ENCODE measurements around the gene ATXN7L1. TPM values are rescaled to one million over a fixed set of nuclear protein-coding genes. Genes with fewer than 3 reads are reported as not detected.

ATXN7L1 gene
- total RNA-seq, 1 experiment from 2014 or later: 24.3 TPM

DNA sequence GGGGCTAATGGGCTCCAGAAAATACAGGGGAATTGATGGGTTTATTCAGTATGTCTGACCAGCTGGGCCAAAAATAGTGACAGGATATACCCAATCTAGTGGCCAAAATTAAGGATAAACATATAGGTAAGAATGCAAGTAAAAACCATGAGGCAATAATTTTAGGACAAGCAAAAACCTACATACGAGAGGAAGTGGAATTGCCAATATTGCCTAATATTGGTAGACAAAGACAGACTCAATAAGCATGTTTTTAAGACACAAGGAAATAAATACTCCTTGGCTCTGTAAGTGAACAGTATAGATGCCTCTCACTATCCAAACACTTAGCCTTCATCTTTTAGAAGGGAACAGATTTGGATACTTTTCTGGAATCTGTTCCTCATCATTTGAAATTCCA lies 51.0 kb downstream of the ATXN7L1 start:
- H4K5ac ChIP-seq (ENCODE audit: insufficient read length, low read depth, low read length): no peak overlapping the region
- H3K79me2 ChIP-seq (ENCODE audit: insufficient read depth, low read length): no peaks in the 10 kb centered on the region
- Mint-ChIP-seq H3K4me1 (peaks cover 15 to 22% of the 10 kb centered on the region in 2 experiments), H3K9me3 (no peaks in the 10 kb centered on the region), H3K27ac (no peak overlapping the region; a peak in 1 of 7 replicates), H3K27me3 (ENCODE audit: low read depth) (no peaks in the 10 kb centered on the region), H3K4me3 (no peak overlapping the region), H3K36me3 (ENCODE audit: insufficient read depth in 1 of 3, low read depth in 3 of 3) (peaks cover 0 to 8% (median 0%) of the 10 kb centered on the region in 3 experiments; a peak in 4 of 7 replicates)
- H3K4me1 ChIP-seq (ENCODE audit: insufficient read depth, low read length): no peaks in the 10 kb centered on the region
- no peak overlapping the region for H2BK120ac ChIP-seq (ENCODE audit: low read depth, low read length, poor library complexity, severe bottlenecking)
- no peak overlapping the region for H4K91ac ChIP-seq (ENCODE audit: insufficient read length, low read depth, low read length)
- H2BK15ac ChIP-seq (ENCODE audit: low read depth, low read length): no peak overlapping the region
- no peak for DNase-seq
- H3T11ph ChIP-seq (ENCODE audit: low read length): no peak overlapping the region
- H3K14ac ChIP-seq (ENCODE audit: insufficient read depth, low read length): no peak overlapping the region
- no peak overlapping the region for H3K27ac ChIP-seq (ENCODE audit: insufficient read length, low read depth, low read length)
- no peak overlapping the region for H3K23ac ChIP-seq (ENCODE audit: insufficient read length, low read depth, low read length)
- no peak overlapping the region for H3K56ac ChIP-seq (ENCODE audit: insufficient read length, low read depth, low read length)
- H3K27me3 ChIP-seq (ENCODE audit: insufficient read depth, low read length): no peaks in the 10 kb centered on the region
- H2AFZ ChIP-seq (ENCODE audit: low read length): no peak overlapping the region
- no peaks in the 10 kb centered on the region for H4K20me1 ChIP-seq (ENCODE audit: control insufficient read depth, insufficient read depth, insufficient read length)
- no peak overlapping the region for H2BK20ac ChIP-seq (ENCODE audit: low read depth, low read length, poor library complexity, severe bottlenecking)
- H3K18ac ChIP-seq (ENCODE audit: insufficient read length, low read depth, low read length): no peak overlapping the region
- H2AK5ac ChIP-seq (ENCODE audit: insufficient read length, low read length): no peak overlapping the region
- no peaks in the 10 kb centered on the region for H3K23me2 ChIP-seq (ENCODE audit: insufficient read length, low read depth, low read length, poor library complexity, severe bottlenecking)
- no peak overlapping the region for H2BK12ac ChIP-seq (ENCODE audit: insufficient read length, low read depth, low read length)
- no peak overlapping the region for H3K4me2 ChIP-seq (ENCODE audit: insufficient read depth, insufficient read length, low read length)
- H3K9ac ChIP-seq (ENCODE audit: extremely low read depth, insufficient read length, low read length): no peak overlapping the region
- H2BK5ac ChIP-seq (ENCODE audit: insufficient read length, low read length): no peak overlapping the region
- H3K79me1 ChIP-seq (ENCODE audit: insufficient read depth, low read depth, low read length, poor library complexity, severe bottlenecking): no peaks in the 10 kb centered on the region
- WGBS (ENCODE audit: extremely low coverage, insufficient read length, low lambda C conversion rate): no CpG with 5 or more reads among the region's 1 CpG
- no peak overlapping the region for H3K4ac ChIP-seq (ENCODE audit: low read depth, low read length)
- no peaks in the 10 kb centered on the region for H3K9me3 ChIP-seq (ENCODE audit: control insufficient read depth, low read depth, low read length)
- H4K8ac ChIP-seq (replicated peaks; ENCODE audit: insufficient read length, low read depth, low read length): no peak overlapping the region
- TF ChIP-seq, protein P1, sequence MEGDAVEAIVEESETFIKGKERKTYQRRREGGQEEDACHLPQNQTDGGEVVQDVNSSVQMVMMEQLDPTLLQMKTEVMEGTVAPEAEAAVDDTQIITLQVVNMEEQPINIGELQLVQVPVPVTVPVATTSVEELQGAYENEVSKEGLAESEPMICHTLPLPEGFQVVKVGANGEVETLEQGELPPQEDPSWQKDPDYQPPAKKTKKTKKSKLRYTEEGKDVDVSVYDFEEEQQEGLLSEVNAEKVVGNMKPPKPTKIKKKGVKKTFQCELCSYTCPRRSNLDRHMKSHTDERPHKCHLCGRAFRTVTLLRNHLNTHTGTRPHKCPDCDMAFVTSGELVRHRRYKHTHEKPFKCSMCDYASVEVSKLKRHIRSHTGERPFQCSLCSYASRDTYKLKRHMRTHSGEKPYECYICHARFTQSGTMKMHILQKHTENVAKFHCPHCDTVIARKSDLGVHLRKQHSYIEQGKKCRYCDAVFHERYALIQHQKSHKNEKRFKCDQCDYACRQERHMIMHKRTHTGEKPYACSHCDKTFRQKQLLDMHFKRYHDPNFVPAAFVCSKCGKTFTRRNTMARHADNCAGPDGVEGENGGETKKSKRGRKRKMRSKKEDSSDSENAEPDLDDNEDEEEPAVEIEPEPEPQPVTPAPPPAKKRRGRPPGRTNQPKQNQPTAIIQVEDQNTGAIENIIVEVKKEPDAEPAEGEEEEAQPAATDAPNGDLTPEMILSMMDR (conservative IDR thresholded peaks at IDR 0.05): no peak
